HG03103 (cell line): Measurements from ENCODE around the gene TMEM263.
"Not testable (repeated sequence)": the region's sequence is repeated elsewhere in the genome, so short reads cannot be mapped to it uniquely, and the experiment has no call there.

Experiments
- ATAC-seq: cut with Tn5 transposase; IDR thresholded peaks from one replicate; pipeline ENCODE4 v1.9.1; 2021; ENCODE audit warnings: low read depth; ENCODE audit not compliant: unreplicated experiment

Gene TMEM263

GRCh38 chr12:106984588-106985137 is 29.0 kb downstream of the TMEM263 start:
- no peak for ATAC-seq

GRCh38 chr12:106985479-106985878 is 29.8 kb downstream of the TMEM263 start:
- no peak for ATAC-seq

- ATAC-seq = no peak
These were observed 30.4 kb downstream of the TMEM263 start for GRCh38 chr12:106986135-106986534.

- ATAC-seq = peak; percentile 87
These were observed 31.1 kb downstream of the TMEM263 start, which contains the start of gene MTERF2 for GRCh38 chr12:106986625-106987389. Gene MTERF2 (minus strand): TSS chr12:106987146. CDS start chr12:106978714, 8,432 bp downstream.

GRCh38 chr12:106987846-106988245 is 32.1 kb downstream of the TMEM263 start:
- no peak for ATAC-seq

- ATAC-seq = no peak
These were observed 39.0 kb downstream of the TMEM263 start for GRCh38 chr12:106994579-106995220.

GRCh38 chr12:106996102-106996501 is 40.4 kb downstream of the TMEM263 start:
- ATAC-seq = not testable (repeated sequence)

GRCh38 chr12:106997916-106998315 is 42.2 kb downstream of the TMEM263 start:
- no peak for ATAC-seq

- no peak for ATAC-seq
These were observed 43.7 kb downstream of the TMEM263 start for GRCh38 chr12:106999446-106999845.

- ATAC-seq = not testable (repeated sequence)
These were observed 47.0 kb downstream of the TMEM263 start for GRCh38 chr12:107002665-107003064.

- no peak for ATAC-seq
These were observed 51.7 kb downstream of the TMEM263 start for GRCh38 chr12:107007411-107007810.

GRCh38 chr12:107011519-107011918 is 55.8 kb downstream of the TMEM263 start:
- no peak for ATAC-seq

GRCh38 chr12:107012736-107013425 is 57.2 kb downstream of the TMEM263 start:
- no peak for ATAC-seq

- ATAC-seq = no peak
These were observed 58.3 kb downstream of the TMEM263 start for GRCh38 chr12:107014055-107014454.

- no peak for ATAC-seq
These were observed 61.3 kb downstream of the TMEM263 start for GRCh38 chr12:107017042-107017441.

- ATAC-seq = no peak
These were observed 63.8 kb downstream of the TMEM263 start for GRCh38 chr12:107019546-107019945.
